NCI-H1694 treated with DMSO at 0.1 percent for 48 hours (cell line): ENCODE data around the gene SPDYA.
A peak's percentile ranks its signal among the peaks of the same experiment; 100 is the strongest.
"Not testable (repeated sequence)": the region's sequence is repeated elsewhere in the genome, so short reads cannot be mapped to it uniquely, and the experiment has no call there.

ENCODE experiments used
- DNase-seq: peaks from one replicate; lab custom pipeline; 2025; lab: John Stamatoyannopoulos, UW

The SPDYA gene

DNA sequence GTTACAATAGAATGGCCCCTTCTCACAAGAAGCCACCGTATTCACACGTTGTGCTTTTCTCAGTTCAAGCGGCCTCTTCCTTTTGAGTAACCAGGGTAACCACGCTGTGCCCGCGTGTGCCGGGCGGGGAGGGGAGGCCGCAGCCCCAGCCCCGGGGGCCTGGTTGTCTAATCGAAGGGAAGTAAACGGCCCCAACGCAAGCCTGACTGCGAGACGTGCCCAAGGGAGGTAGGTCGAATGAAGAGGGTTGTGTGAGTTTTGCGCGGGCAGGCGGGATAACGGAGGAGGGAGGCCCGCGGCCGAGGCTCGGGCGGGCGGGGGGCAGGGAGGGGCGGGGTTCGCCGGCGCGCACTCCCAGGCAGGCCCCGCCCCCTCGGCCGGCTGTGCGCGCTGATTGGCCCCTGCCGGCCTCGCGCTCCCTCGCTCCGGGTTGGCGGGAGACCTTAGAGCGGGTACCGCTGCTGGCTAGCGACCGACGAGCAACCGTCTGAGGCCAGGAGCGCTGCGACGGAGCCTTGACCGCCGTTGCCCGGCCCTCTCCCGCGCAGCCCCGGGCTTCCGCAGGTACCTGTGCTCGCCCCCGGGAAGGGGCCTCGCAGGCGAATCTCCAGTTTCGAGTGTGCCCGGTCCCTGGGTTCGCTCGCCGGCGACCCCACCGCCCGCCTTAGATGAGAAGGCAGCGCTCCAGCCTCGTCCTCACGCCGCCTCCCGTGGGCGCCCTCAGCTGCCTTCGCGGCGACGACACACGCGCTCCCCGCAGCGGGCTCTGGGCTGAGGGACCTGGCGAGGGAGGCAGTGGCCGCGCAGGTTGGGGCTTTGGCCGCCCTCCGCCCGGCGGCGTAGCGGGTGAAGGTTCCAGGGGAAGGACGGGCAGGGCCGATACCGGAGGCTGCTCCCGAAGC, at the start of gene SPDYA:
SPDYA (plus strand) TSS at position 451 of the 902 bp plus-strand sequence. CDS start 5,181 bp downstream, outside the sequence.
- peak; percentile 33 for DNase-seq

GRCh38 chr2:28761420-28761819, 49.2 kb upstream of the SPDYA start:
- DNase-seq = no peak

DNA sequence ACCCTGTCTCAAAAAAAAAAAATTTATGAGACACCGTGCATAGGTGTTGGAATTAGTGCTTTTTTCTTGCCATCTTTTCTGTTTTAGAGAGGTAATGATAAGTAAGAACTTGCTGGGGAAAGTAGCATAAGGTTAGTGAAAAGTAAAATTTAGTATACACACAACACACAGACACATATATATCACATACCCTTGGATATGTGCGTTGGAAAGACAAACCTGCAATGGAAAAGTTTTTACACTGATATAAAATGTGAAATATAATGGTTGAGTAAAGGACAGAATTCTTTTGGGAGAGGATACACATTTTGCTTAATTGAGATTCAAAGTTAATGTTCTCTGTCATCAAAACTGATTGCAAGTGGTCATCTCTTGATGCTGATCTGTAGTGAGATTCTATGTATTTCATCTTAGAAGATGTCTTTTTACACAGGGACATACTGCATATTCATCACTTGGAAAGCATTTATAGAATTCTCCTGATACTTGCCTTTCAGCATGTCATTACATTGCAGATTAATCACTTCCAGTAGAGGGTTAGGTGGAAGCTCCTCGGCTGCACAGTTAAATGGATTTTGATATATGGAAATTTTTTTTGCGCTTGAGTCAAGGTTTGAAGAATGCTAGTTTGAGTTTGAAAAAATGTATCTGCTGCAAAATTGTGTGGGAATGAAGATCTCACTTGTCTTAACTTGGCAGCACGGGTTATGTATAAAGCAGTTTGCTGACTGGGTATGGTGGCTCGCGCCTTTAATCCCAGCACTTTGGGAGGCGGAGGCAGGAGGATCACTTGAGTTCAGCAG, 45.5 kb upstream of the SPDYA start:
- DNase-seq = no peak

DNA sequence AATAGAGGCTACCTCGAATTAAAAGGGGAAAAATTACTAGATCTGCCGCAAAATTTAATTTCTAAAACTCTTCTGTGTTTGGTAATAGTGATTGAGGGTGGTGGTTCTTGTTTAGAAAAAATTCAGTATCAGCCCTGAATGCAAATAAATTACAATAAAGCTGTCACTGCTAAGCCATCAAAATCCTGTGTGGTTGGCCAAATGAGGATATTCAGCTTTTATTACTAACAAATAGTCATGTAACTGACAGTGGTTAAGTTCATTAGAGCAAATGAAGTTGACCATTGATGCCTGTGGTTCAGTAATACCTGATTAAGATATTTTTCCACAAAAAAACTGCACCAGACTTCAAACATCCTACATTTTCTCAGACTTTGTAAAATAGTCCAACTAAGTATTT, 44.6 kb upstream of the SPDYA start:
- DNase-seq = no peak

DNA sequence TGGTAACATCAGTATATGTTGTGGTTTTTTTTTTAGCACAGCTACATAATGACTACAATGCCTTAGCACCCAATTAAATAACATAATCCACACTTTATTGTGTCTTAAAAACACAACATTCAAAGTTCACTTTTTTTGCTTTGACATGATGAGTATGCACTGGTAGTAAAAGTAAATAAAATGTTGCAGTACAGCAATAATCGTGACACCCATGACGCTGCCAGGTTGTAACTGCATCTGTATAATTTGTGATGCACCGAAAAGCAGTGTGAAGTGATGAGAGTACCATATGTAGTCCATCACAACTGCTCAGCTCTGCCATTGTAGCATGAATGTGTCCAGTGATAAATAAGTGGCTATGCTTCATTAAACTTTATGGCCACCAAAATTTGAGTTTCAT, 43.3 kb upstream of the SPDYA start:
- no peak for DNase-seq

- no peak for DNase-seq
Observed at GRCh38 chr2:28768422-28768821, 42.2 kb upstream of the SPDYA start.

DNA sequence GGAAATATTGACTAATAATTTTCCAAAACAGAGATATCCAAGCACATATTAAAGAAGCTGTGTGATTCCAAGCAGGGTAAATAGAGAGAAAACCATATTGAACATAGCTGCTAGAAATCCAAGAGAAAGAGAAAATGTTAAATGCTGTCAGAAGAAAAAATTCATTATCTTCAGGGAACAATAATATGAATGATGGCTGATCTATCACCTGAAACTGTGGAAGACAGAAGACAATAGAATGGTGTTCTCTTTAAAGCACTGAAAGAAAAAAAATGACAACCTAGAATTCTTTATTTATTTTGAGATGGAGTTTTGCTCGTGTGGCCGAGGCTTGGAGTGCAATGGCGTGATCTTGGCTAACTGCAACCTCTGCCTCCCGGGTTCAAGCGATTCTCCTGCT, 41.7 kb upstream of the SPDYA start:
- DNase-seq = no peak

DNA sequence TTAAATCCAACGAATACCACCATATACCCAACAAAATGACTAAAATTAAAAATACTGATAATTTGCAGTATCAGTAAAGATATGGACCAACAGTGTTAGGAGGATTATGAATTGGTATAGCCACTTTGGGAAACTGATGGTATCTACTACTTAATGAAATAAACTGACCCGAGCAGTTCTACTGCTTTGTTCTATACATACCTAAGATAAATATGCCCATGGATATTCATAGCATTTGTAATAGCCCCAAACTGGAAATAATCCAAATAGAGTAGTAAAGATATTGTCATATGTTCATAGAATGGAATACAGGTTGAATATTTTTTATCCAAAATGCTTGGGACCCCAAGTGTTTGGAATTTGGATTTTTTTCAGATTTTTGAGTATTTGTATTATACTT, 38.3 kb upstream of the SPDYA start:
- no peak for DNase-seq

DNA sequence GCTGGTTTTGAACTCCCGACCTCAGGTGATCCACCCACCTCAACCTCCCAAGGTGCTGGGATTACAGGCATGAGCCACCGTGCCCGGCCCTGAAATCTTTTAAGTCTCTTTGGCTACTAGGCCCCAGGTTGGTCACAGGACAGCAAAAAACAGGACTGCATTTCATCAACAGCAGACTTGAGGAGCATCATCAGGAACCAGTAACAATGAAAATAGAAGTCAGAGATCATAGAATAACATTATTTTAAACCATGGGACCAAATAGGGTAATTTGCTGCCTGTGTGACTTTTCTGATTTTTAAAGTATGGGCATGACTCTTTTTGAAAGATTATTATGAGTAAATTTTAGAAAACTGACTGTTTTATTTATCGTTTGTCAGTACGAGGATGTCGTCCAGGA, 34.2 kb upstream of the SPDYA start:
- no peak for DNase-seq

GRCh38 chr2:28778392-28778791, 32.2 kb upstream of the SPDYA start:
- no peak for DNase-seq

- no peak for DNase-seq
Observed at GRCh38 chr2:28779001-28779400, 31.6 kb upstream of the SPDYA start.

GRCh38 chr2:28780496-28780895, 30.1 kb upstream of the SPDYA start:
- DNase-seq = no peak

- no peak for DNase-seq
Observed at GRCh38 chr2:28782423-28782822, 28.2 kb upstream of the SPDYA start.

DNA sequence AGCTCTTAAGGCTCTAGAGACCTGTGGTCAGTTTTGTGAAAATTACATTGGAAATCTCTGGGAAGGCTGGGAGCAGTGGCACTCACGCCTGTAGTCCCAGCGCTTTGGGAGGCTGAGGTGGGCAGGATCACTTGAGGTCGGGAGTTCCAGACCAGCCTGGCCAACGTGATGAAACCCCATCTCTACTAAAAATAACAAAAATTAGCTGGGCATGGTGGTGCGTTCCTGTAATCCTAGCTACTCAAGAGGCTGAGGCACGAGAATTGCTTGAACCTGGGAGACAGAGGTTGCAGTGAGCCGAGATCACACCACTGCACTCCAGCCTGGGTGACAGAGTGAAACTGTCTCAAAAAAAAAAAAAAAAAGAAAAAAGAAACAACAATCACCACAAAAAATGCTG, 26.1 kb upstream of the SPDYA start:
- not testable (repeated sequence) for DNase-seq

- no peak for DNase-seq
Observed at GRCh38 chr2:28796620-28797019, 14.0 kb upstream of the SPDYA start.

GRCh38 chr2:28801726-28802125, 8.9 kb upstream of the SPDYA start:
- DNase-seq = no peak

GRCh38 chr2:28802975-28803429, 7.6 kb upstream of the SPDYA start:
- no peak for DNase-seq

DNA sequence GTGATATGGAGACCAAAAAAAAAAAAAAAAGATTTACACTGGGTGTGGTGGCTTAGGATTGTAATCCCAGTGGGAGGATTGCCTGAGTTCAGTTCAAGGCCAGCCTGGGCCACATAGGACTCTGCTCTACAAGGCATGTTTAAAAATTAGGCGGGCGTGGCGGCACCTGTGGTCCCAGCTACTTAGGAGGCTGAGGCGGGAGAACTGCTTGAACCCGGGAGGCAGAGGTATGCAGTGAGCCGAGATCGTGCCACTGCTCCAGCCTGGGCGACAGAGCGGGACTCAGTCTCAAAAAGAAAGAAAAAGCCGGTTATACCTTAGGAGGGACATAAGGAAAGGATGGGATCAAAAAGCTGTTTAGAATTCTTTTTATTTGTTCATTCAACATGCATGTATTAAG, 707 bp upstream of the SPDYA start:
- DNase-seq = no peak

DNA sequence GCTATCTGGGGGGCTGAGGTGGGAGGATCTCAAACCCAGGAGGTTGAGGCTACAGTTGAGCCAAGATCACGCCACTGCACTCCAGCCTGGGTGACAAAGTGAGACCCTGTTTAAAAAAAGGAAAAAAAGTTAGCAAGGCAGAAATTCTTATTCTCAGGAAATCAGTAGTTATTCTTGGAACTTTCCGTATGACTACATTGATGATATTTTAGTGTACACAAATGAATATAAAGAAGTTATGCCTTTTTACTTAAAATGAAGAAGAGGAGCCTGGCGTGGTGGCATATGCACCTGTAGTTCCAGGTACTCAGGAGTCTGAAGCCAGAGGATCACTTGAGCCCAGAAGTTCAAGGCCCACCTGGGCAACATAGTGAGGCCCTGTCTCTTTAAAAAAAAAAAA, 7.4 kb downstream of the SPDYA start:
- no peak for DNase-seq

DNA sequence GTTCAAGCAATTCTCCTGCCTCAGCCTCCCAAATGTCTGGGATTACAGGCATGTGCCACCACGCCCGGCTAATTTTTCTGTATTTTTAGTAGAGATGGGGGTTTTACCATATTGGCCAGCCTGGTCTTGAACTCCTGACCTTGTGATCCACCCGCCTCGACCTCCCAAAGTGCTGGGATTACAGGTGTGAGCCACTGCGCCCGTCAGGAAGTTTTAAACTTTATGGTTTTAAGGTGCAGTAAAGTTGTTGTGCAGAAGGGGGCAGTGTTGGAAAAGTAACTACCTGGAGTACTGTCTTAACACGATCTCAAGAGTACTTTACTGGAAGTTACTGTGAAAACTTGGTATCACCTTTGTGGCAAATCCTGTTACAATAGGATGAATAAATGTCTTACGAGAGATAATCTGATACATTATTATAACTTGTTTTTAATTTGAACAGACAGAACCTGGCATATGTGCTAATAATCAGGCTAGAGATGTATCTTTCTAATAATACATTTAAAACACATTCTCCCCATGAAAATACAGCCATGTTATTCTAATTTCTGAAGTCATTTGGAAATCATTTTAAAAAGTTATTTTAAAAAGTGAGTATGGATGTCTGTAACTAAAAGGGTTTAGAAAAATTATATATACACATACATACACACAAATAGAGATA, 10.8 kb downstream of the SPDYA start:
- peak; percentile 48 for DNase-seq

GRCh38 chr2:28822036-28822435, 11.4 kb downstream of the SPDYA start:
- DNase-seq = no peak

DNA sequence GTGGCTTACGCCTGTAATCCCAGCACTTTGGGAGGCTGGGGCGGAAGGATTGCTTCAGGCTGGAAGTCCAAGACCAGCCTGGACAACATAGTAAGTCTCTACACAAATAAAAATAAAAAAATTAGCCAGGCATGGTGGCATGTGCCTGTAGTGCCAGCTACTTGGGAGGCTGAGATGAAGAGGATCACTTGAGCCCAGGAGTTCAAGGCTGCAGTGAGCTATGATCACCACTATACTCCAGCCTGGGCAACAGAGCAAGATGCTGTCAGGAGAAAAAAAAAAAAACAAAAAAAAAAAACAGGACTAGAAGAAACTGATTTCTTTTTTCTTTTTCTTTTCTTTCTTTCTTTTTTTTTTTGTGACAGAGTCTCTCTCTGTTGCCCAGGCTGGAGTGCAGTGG, 13.6 kb downstream of the SPDYA start:
- DNase-seq = no peak

DNA sequence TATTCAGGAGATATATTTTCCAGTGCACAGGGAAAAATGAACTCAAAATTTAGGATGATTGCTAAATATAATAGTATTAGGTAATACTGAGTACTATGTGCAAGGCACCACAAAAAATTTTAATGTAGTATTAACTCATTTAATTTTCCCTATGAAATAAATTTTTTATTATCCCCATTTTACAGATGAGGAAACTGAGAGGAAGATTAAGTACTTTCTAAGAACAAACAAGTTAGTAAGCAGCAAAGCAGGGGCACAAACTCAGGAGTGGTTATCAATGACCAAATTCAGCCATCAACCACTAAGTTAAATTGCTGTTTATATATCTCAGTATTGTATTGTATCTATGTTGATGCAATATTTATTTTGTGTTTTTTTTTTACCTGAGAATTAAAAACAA, 14.2 kb downstream of the SPDYA start:
- no peak for DNase-seq
